ENCODE data around the gene CCL17.
"Not testable (repeated sequence)": the region's sequence is repeated elsewhere in the genome, so short reads cannot be mapped to it uniquely, and the experiment has no call there.

Gene CCL17

DNA sequence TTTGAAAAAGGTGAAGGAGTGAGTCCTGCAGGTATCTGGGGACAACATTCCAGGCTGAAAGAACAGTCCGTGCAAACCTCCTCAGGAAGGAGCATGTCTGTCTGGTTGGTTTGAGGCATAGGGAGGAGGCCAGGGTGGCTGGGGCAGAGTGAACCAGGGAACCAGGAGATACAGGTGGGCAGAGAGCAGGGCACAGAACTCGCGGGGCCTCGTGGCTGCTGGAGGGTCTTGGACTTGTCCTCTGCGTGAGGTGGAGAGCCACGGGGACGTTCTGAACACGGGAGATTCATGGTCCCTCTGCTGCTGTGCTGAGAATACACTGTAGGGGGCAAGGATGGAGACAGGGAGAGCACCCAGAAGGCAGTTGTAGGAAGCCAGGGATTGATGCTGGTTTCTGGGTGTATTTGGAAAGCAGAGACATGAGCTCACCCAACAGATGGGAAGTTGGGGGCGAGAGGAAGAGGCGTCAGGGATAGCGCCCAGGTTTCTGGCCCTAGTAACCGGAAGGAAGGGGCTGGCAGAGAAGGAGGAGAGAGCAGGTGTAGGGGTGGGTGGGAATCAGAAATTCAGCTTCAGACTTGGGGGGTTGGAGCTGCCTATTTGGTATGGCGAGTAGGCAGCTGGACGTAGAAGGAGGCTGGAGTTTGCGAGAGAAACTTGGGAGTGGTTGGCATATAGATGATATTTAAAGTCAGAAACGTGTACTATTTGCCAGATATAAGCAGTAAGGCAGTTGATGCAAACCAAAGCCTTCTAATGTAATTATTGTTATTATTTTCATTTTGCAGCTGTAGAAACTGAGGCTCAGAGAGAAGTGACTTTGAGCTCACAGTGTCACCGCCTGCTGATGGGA, at the start of gene CCL17:
CCL17 (plus strand) TSS at position 803 of the 853 bp plus-strand sequence. CDS start 9,166 bp downstream, outside the sequence.
- DNase-seq (ENCODE audit: low read depth in 2 of 2, low spot score in 1 of 2), result no peak

- DNase-seq (ENCODE audit: low read depth in 2 of 2, low spot score in 1 of 2), result no peak
Measured at GRCh38 chr16:57355898-57356414, 48.6 kb upstream of the CCL17 start.

GRCh38 chr16:57356547-57356946, 48.0 kb upstream of the CCL17 start:
- no peak for DNase-seq (ENCODE audit: low read depth in 2 of 2, low spot score in 1 of 2)

DNA sequence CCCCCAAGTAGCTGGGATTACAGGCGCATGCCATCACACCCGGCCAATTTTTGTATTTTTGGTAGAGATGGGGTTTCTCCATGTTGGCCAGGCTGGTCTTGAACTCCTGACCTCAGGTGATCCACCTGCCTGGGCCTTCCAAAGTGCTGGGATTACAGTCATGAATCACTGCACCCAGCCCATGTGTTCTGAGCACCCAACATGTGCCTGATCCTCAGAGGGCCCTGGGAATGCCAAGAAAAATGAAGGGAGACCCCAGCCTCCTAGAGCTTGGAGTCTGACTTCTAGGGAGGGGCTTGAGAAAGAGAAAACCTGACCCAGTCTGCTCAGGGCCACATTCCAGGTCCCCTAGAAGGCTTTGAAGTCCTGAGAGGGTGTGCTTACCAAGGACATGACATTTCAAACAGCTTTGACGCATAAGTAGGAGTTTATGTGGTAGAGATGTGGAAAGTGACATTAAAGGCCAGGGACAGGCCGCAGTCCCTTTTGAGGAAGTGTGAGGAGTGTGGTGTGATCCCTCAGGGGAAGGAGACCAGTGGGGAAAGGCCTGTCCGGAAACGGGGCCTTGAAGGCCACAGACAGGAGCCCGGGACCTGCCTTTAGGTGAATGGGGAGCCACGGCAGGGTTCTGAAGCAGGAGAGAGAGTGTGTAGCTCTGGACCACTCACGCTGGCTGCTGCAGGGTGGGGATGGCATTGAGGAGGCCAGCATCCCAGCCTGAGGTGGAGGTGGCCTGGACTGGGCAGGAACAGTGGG, 47.1 kb upstream of the CCL17 start:
- DNase-seq (ENCODE audit: low read depth in 2 of 2, low spot score in 1 of 2), result no peak

DNA sequence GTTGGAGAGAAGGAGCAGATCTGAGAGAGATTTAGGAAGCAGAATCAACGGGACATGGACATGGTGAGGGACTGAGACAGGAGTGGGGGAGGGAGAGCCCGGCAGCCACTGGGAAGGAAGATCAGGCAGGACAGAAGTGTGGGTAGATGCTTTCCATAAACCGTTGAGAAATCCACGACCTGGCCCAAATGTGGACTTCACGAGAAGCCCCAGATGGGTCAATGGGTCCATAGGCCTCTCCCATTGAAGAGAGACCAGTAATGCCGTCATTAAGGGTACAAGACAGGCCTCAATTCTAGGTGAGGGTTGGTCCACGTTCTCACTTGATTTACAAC, 46.5 kb upstream of the CCL17 start:
- no peak for DNase-seq (ENCODE audit: low read depth in 2 of 2, low spot score in 1 of 2)

GRCh38 chr16:57358527-57359095, 46.0 kb upstream of the CCL17 start, which contains the start of gene CCL22:
Gene CCL22 (plus strand): TSS chr16:57358783. CDS start chr16:57358817, 34 bp downstream.
- no peak for DNase-seq (ENCODE audit: low read depth in 2 of 2, low spot score in 1 of 2)

DNA sequence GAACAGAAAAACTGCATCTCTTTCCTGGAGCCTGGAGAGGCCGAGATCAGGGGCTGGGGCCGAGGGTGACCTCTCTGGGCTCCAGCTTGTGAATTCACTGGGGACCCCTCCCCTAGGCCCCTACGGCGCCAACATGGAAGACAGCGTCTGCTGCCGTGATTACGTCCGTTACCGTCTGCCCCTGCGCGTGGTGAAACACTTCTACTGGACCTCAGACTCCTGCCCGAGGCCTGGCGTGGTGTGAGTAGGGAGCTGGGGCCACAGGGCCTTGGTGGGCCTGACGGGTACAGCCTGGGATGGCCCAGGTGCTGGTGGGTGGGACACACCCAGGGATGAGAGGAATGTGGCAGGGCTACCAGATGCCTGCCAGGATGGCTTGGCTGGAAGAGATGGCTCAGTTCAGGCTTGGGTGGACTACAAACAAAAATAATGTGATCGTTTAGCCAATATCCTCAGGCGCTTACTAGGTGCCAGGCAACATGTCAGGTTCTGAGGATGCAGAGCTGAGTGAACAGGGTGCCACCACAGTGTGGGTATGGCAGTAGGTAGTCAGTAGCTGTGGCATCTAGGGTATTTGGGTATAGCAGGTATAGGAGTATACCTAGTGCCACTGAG, 44.1 kb upstream of the CCL17 start:
- DNase-seq (ENCODE audit: low read depth in 2 of 2, low spot score in 1 of 2), result no peak

DNA sequence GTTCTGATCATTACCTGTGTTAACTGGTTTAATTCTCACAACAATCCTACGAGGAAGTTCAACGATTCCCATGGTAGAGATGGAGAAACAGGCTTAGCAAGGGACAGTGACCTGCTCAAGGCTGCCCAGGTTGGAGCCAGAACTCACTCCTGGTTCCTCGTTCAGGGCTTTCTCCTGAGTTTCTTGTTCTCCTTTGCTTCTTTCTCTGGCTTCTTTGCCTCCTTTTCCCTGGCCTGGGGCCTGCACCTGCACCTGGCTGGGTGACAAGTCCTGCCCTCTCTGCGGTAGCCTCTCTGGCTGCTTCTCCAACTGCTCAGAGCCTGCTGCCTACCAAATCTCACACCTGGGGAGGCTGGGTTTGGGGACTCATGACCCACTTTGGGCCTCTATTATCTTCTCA, 43.2 kb upstream of the CCL17 start:
- DNase-seq (ENCODE audit: low read depth in 2 of 2, low spot score in 1 of 2), result no peak

DNA sequence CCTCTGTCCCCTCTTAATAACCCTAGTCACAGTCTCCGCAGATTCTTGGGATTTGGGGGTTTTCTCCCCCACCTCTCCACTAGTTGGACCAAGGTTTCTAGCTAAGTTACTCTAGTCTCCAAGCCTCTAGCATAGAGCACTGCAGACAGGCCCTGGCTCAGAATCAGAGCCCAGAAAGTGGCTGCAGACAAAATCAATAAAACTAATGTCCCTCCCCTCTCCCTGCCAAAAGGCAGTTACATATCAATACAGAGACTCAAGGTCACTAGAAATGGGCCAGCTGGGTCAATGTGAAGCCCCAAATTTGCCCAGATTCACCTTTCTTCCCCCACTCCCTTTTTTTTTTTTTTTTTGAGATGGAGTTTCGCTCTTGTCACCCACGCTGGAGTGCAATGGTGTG, 40.4 kb upstream of the CCL17 start:
- no peak for DNase-seq (ENCODE audit: low read depth in 2 of 2, low spot score in 1 of 2)

GRCh38 chr16:57366544-57367040, 38.0 kb upstream of the CCL17 start:
- DNase-seq (ENCODE audit: low read depth in 2 of 2, low spot score in 1 of 2), result no peak

DNA sequence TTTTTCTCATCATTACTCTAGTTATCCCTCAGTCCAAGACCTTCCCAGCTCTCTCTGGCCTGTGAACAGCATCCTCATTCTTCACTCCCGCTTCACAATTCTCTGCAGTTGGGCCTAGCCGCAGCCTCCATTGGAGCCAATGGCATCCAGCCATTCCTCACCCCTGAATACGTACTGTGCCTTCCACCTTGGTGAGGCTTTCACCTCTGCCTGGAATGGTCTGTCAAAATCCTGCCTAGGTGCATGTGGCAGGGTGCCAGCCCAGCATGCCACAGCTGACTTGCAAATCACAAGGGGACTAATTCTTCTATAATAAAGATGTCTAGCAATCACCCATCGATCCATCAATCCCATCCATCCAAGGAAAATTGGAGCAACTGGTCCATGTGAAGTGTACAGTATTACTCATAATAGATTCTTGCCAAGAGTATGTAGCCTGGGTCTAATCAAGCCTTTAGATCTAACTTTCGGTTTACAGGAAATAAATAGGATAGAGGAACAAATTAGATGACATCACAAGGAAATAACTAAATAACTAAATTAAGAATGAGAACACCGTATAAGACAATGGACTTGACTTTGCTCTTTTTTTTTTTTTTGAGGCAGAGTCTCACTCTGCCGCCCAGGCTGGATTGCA, 37.3 kb upstream of the CCL17 start:
- DNase-seq (ENCODE audit: low read depth in 2 of 2, low spot score in 1 of 2), result no peak

DNA sequence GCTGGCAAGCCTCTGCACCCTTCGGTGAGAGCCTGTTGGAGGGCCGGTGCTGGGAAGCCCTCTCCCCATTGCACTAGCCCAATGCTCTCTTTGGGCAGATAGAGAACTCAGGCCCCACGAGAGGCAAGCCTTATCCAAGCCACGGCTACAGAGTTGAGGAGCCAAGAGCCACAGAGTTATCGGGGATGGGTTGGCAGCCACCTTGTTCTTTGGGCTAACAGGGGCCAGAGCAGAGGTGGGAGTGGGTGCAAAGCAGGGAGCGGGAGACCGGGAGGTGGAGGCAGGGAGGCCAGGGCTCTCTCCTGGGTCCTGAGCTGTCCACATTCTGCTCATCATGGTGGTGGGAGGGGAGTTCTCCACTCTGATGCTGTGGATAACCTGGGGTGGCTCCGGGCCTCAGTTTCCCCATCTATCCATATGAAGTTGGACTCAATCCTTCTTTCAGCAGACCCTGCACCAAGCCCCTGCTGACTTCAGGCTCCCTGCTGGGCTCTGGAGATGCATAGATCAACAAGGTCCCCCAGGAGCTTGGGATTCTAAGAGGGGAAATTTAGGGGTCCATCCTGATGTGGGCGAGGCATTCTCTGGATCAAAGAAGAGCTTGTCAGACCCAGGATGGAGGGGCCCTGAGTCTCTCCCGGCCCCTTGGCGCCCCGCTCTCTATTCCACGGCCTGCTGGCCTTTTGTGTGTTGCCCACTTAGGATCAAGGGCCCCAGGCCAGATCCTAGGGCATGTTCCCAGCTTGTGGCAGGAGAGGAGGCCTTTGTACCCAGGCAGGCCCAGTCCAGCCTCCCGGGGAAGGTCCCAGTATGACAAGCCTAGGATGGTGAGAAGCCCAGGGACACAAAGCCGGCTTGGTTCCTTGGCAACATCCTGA, 32.8 kb upstream of the CCL17 start:
- no peak for DNase-seq (ENCODE audit: low read depth in 2 of 2, low spot score in 1 of 2)

DNA sequence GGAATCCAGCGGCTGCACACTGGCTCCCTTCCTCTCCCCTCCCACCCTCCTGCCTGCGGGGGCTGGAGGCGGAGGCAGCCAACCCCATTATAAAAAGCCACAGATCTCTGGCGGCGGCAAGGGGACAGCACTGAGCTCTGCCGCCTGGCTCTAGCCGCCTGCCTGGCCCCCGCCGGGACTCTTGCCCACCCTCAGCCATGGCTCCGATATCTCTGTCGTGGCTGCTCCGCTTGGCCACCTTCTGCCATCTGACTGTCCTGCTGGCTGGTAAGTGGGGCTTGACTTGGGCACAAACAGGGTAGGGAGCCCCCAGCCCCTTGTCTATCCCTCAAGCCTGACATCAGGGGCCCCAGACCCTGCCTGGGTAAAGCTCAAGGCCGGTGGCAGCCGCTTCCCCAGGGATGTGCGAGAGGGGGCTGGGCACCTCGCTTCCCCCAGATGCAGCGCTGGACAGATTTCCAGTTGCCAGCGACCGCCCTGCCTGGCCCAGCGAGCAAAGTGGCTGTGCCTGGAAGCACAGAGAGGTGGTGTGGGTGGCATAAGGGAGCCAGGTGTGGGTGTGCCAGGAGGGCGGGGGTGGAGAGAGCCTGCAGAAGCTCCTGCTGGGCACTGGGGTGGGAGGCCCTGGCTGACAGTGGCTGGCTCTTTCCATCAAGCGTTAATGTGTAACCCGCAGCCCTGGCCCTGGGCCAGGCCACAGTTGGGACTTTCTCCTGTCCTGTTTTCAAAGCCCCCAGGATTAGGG, 32.0 kb upstream of the CCL17 start, which contains the start of gene CX3CL1:
CX3CL1 (plus strand) TSS at position 119 of the 745 bp plus-strand sequence; CDS start at position 198, 79 bp downstream.
- no peak for DNase-seq (ENCODE audit: low read depth in 2 of 2, low spot score in 1 of 2)

DNA sequence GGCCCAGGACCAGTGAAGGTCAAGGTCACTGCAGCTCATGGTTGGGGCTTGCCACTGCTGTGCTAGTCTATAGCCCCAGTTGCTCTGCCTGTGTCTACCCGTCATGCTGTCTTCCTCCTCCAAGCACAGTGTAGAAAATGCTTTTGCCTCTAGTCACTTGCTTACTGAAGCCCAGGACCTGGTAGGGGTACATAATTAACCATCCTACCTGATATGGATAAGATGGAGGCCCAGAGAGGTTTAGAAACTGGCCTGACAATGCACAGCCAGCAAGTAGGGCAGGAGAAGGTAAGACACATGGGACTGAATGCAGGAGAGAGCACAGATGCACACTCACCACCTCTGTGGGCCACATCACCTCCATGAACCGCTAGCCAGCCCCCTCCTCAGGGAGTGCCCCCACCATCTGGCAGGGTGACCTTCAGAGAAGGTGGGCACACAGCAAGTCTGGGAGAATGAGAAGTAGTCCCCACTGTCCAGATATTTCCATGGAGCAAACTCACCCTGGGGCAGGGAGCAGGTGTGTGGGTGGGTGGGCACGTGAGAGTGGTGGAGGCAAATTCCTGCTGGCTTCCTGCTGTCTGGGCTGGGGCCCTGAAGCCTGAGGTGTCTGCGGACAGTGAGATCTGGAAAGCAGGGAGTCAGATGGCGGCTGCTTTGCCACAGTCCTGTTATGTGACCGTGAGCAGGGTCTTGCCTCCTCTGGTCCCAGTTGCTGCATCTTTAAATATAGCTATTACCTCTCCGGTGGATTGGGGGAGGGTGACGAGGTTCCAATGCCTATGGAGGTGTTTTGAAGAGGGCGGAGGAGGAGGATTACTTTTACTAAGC, 31.2 kb upstream of the CCL17 start:
- no peak for DNase-seq (ENCODE audit: low read depth in 2 of 2, low spot score in 1 of 2)

GRCh38 chr16:57374067-57374534, 30.5 kb upstream of the CCL17 start:
- DNase-seq (ENCODE audit: low read depth in 2 of 2, low spot score in 1 of 2), result no peak

- not testable (repeated sequence) for DNase-seq (ENCODE audit: low read depth in 2 of 2, low spot score in 1 of 2)
Measured at GRCh38 chr16:57374925-57375465, 29.6 kb upstream of the CCL17 start.

DNA sequence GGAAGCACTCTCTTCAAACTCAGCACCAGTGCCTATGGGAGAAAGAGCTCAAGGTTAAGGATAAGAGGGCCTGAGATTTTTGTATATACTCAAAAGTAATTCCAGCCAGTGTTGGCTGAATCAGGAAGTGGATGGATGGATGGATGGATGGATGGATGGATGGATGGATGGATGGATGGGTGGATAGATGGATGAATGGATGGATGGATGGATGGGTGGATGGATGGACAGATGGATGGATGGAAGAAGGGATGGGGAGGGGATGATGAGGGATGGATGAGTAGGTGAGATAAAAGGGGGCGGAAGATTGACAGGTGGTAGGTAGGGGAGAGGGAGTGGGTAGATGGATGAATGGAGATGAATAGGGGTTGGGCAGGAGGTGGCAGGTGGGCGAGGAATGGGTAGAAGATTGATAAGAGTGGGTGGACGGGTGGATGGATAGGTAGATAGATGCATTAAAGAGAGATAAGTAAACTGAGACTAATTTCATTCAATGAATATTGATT, 28.2 kb upstream of the CCL17 start:
- DNase-seq (ENCODE audit: low read depth in 2 of 2, low spot score in 1 of 2), result no peak
